HG03469 (cell line): ENCODE data around the gene D2HGDH.
"Not testable (repeated sequence)": the region's sequence is repeated elsewhere in the genome, so short reads cannot be mapped to it uniquely, and the experiment has no call there.

Source experiments
- ATAC-seq: cut with Tn5 transposase; IDR thresholded peaks from one replicate; pipeline ENCODE4 v1.9.1; 2021; ENCODE audit warnings: mild to moderate bottlenecking, moderate library complexity, moderate number of reproducible peaks; ENCODE audit not compliant: unreplicated experiment

The D2HGDH gene

DNA sequence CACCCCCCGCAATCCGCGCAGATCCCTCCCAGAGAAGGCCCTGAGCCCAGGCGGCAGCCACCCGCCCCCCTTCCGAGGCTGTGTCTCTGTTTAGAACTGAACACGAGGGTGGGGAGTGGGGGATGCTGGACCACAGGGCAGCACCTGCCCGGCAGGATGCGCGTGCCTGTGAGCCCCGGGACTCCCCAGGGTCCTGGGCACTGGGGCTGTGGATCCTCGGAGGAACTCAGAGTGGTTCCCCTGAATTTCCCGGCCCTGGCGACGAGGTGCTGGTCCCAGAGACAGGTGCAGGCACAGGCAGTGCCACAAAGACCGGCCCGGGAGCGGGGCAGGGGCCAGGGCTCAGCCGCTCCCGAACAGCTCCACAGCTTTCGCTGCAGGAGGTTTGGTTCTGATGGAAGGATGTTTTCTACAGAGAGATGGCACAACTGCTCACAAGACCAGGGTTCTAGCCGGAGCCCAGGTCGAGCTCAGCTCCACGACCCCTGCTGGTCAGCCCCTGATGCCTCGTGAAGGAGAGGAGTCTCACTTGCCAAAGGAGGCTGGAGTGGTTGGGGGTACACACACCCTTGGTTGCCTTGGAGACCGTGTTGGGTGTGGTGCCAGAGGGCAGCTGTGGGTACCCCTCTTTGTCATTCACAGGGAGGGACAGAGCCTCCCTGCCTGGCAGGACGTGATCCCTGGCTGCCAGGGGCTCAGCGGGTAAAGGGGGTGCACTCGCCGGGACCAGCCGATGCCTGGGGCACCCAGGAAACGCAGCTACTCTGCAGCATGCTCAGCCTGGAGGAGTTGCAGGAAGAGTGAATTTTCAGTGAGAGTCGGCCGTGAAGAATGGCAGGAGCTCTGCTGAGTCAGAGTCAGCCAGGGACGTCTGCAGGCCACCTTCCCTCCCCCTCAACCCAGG is 70.1 kb downstream of the D2HGDH start:
- no peak for ATAC-seq

DNA sequence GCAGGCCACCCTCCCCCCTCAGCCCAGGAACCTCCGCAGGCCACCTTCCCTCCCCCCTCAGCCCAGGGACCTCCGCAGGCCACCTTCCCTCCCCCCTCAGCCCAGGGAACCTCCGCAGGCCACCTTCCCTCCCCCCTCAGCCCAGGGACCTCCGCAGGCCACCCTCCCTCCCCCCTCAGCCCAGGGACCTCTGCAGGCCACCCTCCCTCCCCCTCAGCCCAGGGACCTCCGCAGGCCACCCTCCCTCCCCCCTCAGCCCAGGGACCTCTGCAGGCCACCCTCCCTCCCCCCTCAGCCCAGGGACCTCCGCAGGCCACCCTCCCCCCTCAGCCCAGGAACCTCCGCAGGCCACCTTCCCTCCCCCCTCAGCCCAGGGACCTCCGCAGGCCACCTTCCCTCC is 71.8 kb downstream of the D2HGDH start:
- not testable (repeated sequence) for ATAC-seq

DNA sequence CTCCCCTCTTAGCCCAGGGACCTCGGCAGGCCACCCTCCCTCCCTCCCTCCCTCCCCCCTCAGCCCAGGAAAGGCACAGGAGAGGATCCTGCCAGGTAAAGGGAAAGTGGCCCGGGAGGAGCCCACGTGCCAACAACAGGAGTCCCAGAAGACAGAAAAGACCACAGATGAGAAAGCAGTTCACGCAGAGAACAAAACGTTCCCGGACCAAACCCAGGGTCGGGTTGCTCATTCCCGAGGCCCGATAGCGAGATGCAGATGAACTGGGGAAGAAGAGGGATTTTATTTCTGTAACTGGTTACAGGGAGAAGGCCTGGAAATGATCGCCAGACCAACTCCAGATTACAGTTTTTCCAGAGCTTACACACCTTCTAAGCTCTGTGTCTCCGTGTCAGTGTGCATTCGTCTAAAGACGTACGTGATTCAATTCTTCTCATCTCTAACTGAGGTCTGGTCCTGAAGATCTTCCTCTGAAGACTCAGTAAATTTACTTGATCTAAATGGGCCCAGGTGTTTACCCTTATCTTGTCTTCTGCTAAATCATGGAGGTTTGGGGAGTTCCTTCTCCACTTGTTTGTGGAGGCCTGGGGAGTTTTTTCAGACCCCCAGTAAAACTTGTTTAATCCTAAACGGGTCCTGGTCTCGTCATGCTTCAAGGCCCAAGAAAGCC is 73.8 kb downstream of the D2HGDH start:
- no peak for ATAC-seq

DNA sequence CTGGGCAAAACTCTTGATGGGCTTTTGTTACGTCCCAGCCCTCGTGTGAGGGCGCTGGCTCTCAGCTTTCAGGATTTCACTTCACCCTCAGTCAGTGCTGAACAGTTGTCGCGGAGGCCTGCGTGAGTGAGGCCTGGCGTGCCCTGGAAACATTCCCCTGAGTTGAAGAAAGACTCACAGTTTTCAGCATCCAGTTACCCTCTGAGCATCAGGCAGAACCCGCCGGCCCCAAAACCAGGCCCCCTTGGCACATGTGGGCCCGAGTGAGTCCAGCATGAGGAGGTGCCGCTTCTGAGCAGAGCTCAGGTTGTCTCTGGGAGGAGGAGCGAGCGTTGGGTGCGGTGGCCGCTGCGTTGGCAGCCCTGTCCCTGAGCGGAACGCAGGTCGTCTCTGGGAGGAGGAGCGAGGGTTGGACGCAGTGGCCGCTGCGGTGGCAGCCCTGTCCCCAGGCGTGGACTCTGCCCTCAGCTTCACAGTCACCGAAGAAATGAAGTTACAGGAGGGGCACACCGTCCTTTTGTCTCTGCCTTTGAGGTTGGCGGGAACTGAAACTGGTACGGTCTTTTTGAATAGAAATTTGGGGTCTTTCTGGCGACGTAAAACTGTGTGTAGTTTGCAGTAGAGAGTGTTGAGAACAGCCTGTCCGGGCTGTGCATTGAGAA is 74.4 kb downstream of the D2HGDH start, which contains the start of gene NEU4:
Gene NEU4 (plus strand): TSS at position 473 of the 662 bp plus-strand sequence. CDS start 5,292 bp downstream, outside the sequence.
- no peak for ATAC-seq

DNA sequence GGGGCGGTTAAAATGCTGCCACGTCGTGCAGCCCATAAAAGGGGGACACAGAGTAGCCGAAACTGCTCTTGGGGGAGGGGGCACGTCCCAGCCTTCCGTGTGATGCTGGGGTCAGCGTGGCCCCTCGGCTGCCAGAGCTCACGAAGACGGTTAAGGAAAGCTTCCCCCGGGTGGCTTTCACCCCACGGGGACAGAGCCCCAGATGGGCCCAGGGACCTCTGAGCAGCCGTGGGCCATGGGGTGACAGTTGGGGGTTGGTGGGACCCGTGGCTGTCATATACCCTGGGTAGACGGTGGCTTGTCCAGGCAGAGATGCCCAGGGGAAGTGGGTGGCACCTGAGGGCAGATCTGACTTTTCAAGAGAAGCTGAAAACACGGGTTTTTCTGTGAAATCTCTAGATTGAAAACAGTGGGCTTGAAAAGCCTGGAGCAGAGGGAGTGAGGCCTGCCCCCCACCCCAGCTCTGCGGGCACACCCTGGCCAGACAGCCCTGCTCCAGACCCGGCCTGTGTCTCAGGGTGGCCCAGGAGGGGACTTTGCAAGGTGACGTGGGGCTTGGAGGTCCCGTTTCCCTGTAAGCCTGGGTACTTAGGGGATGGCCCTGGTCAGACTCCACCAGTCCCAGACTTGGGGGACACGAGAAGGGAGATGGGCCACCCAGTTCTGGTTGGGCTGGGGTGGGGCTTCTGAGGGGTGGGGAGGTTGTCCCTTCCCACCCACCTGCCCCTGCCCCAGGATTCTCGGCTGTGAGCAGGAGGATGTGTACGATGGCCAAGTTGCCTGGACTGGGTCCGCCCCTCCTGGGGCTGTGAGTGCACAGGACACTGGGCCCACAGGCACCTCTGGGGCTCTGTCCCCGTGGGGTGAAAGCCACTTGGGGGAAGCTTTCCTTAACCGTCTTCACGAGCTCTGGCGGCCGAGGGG is 75.2 kb downstream of the D2HGDH start:
- no peak for ATAC-seq

DNA sequence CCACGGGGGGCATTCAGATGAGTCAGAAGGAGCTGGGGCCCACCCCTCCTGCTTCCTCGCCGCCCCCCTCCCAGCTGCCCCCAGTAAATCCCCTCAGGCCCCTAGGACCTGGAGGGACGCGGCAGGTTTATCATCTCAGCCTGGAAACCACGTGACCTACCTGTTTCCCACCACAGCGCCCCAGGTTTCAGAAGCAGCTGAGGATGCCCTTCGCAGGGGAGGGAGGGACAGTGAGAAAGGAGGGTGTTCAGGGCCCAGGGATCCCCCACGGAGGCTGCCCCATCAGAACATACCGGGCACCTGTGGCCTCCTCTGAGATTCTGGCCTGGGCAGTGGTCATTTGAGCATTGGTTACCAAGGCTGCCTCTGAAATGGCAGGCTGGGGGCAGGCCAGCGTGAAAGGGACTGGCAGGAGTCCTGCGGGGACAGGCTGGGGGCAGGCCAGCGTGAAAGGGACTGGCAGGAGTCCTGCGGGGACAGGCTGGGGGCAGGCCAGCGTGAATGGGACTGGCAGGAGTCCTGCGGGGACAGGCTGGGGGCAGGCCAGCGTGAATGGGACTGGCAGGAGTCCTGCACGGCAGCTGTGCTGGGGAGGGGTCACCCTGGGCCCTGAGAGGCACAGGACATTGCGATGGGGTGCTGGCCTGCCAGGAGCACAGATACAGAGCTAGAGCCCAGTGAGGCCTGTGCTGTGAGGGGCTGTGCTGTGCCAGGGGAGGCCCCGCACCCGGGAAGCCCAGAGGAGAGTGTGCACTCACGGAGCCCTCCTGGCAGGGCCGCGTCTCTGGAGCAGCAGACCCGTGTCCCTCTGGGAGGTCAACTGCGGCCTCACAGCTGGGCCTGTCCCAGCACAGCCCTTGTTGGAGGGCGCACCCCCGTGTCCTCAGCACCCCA is 76.1 kb downstream of the D2HGDH start:
- no peak for ATAC-seq

DNA sequence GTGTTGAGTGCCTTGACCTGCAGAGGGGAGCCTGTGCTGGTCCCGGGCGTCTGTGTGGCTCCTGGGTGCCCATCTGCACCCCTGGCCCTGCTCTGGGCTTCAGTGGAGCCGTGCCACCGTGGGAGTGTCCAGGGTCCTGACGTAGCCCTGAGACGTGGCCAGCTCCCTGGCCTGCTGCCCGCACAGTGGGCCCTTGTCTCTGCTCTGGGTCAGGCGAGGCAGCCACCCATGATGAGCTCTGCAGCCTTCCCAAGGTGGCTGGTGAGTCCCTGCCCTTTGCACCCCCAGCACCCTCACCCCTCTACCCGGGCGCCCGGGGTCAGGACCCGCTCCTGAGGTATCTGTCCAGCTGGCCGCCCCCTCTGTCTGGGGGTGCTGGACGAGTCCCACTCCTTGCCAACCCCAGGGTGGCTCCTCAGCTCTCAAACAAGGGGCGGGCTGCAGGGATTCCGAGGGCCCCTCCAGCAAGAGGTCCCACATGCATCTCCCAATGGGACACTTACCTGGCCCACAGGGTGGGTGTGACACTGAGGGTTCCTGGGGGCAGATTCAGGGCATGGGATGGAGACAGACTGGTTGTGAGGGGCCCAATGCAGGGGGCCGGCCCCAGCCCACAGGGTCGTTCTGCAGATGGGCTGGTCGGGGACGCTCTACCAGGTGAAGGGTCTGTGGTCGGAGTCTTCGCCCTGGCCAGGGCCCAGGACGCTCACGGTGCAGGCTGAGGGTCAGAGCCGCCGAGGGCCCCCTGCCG is 76.9 kb downstream of the D2HGDH start:
- ATAC-seq, result no peak

DNA sequence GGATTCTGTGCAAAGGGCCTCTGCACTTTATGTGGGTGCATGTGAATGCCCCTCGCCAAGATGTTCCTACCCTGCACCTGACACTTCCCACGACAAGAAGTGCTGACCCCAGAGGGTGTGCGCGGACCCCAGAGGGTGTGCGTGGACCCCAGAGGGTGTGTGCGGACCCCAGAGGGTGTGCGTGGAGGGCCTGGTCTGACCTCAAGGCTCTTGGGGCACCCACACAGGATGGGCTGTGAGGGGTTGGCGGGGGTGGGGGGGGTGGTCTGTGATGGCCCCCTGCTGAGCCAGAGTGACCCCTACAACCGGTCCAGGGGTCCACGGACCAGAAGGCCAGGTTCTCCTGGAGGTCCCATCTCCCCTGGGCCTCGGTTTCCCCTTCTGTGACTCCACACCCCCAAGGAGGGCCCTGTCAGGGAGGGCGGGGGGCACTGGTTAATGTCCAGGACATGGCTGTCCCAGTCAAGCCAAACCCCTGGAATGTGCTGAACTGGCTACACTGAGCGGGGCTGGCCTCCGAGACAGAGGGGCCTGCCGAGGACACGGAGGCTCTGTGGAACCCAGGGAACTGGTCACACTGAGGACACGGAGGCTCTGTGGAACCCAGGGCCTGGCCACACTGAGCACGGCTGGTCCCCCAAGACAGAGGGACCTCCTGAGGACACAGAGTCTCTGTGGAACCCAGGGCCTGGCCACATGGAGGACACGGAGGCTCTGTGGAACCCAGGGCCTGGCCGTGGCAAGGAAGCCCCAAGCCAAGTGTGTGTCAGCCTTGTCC is 77.7 kb downstream of the D2HGDH start:
- no peak for ATAC-seq

DNA sequence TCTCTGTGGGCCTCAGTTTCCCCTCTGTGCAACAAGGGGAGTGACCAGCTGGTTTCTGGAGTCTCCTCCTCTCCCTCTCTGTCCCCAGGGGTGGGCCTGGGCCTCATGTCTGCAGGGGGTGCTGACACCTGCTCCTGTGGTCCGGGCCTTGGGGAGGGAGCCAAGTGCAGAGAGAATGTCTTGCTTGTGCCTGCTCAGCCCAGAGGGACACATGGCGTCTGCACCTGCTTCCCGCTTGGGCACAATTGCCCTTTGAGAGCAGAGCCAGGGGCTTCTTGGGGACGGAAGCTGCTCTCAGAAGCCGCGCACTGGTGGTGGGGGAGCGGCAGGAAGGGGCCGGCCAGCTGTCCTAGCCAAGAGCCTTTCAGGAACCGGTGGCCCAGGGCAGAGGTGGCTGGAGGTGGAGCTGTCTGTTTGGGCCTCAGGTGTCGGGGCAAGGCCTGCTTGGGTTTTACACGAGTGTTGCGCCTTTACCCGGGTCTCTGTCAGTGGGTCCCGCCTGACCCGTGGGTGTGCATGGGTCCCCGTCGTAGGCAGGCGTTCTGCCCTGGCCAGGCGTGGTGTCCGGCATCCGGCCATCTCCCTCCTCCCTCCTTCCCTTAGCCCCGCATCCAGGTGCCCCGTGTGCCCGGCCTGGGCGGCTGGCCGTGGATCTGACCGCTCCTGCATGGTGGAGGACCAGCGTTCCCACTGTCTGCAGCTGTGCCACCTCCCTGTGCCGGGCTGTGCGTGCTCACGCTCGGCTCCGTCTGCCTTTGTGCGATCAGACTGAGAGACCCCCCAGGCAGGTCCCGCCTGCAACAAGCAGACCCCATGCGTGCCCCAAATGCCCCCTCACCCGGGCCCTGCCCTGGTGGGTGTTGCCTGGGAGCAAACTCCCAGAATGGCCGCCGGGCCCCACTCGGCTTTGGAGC is 78.6 kb downstream of the D2HGDH start:
- no peak for ATAC-seq

DNA sequence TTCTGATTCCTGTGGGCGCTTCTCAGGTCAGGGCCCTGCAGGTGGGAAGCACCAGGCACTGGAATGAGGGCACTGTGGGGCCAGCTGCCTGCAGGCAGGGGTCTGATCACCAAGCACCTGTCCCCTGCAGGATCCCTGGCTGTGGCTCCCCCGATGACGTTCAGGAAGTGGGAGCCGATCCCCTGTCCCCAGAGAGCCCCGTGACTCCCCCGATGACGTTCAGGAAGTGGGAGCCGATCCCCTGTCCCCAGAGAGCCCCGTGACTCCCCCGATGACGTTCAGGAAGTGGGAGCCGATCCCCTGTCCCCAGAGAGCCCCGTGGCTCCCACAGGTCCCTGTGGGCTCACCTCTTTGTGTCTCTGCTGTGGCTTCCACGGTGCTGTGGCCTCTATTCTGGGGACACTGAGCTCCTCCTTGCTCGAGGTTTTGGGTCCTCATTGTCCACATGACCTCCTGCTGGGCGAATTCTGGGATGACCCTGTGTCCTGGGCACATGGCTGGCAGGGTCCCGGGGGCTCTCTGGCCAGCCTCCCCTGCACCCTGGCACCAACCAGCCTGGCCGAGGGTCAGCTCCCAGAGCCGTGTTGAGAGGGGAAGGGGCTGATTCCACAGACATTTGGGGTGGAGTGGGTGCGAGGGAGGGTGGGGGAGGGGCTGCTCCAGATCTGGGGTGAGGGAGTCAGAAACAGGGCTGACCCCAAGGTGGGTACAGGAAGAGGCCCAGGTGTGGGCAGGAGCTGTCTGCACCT is 79.4 kb downstream of the D2HGDH start:
- no peak for ATAC-seq

DNA sequence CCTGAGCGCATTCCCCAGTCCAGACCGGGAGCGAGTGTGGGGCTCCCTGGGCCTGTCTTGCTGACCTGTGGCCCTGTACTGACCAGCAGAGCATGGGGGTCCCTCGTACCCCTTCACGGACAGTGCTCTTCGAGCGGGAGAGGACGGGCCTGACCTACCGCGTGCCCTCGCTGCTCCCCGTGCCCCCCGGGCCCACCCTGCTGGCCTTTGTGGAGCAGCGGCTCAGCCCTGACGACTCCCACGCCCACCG is 79.9 kb downstream of the D2HGDH start:
- ATAC-seq, result no peak

DNA sequence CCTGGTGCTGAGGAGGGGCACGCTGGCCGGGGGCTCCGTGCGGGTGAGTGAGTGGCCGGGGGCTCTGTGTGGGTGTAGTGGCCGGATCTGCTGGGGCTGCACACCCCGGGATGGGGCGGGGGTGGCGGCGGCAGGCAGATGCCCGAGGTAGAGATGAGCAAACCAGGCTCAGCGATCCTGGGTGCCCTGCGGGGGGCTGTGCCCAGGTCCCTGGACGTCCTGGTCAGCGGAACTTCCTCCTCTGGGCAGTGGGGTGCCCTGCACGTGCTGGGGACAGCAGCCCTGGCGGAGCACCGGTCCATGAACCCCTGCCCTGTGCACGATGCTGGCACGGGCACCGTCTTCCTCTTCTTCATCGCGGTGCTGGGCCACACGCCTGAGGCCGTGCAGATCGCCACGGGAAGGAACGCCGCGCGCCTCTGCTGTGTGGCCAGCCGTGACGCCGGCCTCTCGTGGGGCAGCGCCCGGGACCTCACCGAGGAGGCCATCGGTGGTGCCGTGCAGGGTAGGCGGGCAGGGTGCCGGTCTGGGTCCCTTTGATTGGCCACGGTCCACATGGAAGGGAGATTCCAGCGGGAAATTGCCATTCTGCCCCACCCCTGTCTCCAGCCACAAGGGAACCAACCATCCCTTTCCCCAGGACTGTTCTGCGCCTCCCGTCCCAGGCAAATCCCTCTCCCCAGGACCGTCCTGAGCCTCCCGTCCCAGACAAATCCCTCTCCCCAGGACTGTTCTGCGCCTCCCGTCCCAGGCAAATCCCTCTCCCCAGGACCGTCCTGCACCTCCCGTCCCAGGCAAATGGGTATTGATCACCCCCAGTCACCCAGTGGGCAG is 80.4 kb downstream of the D2HGDH start:
- no peak for ATAC-seq

DNA sequence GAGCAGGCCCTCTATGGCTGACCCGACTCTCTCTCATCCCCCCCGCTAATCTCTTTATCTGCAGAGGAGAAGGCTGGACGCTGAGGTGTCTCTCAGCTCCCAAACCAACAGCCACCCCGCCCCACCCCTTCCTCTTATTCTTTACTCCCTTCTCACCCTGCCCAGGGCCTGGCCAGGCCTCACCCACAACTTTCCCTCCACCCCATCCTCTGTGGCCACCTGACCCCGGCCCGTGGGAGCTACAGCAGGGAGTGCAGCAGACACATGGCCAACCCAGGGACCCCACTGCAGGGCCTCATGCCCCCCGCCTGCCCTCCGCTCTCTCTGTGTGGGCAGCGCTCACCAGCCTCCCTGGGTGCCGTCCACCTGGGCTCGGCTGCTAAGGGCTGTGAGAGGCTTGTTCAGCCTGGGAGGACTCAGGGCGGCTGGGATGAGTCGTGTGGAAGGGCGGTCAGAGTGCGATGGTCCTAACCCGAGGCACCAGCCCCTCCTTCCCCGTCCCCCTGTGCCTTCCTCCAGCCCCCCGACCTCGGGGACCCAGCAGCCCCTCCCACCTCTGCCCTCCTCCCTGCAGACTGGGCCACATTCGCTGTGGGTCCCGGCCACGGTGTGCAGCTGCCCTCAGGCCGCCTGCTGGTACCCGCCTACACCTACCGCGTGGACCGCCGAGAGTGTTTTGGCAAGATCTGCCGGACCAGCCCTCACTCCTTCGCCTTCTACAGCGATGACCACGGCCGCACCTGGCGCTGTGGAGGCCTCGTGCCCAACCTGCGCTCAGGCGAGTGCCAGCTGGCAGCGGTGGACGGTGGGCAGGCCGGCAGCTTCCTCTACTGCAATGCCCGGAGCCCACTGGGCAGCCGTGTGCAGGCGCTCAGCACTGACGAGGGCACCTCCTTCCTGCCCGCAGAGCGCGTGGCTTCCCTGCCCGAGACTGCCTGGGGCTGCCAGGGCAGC is 81.3 kb downstream of the D2HGDH start:
- ATAC-seq, result no peak

DNA sequence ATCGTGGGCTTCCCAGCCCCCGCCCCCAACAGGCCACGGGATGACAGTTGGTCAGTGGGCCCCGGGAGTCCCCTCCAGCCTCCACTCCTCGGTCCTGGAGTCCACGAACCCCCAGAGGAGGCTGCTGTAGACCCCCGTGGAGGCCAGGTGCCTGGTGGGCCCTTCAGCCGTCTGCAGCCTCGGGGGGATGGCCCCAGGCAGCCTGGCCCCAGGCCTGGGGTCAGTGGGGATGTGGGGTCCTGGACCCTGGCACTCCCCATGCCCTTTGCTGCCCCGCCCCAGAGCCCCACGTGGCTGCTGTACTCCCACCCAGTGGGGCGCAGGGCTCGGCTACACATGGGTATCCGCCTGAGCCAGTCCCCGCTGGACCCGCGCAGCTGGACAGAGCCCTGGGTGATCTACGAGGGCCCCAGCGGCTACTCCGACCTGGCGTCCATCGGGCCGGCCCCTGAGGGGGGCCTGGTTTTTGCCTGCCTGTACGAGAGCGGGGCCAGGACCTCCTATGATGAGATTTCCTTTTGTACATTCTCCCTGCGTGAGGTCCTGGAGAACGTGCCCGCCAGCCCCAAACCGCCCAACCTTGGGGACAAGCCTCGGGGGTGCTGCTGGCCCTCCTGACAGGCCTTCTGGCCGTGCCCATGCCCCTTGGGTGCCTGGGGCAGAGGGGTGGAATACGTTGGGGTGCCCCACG is 82.1 kb downstream of the D2HGDH start:
- ATAC-seq, result no peak
